SK-N-MC (cell line): ENCODE measurements around the gene INSL3.
"Not testable (repeated sequence)": the region's sequence is repeated elsewhere in the genome, so short reads cannot be mapped to it uniquely, and the experiment has no call there.

ENCODE experiments used
- DNase-seq: peaks from one replicate; pipeline ENCODE4 v3.0.0-alpha.2; 2011; ENCODE audit warnings: low read depth, low spot score
- H3K27ac ChIP-seq: fragments of 200-600 bp; sonication (generic); 2 replicates; pipeline ENCODE4 v1.5.1; 2016; ENCODE audit warnings: mixed run types
- H3K36me3 ChIP-seq: fragments of 200-600 bp; sonication (generic); 2 replicates; pipeline ENCODE4 v1.6.1; 2017; ENCODE audit warnings: antibody characterized with exemption, low read length, mixed read lengths; ENCODE audit not compliant: insufficient read depth
- H3K4me3 ChIP-seq: fragments of 200-600 bp; sonication (generic); 2 replicates; pipeline ENCODE4 v1.5.1; 2016
- H3K9ac ChIP-seq: fragments of 200-600 bp; sonication (generic); 2 replicates; pipeline ENCODE4 v1.8.0; 2017; ENCODE audit warnings: mixed run types, mixed read lengths; ENCODE audit not compliant: insufficient read length
- H3K9me3 ChIP-seq: fragments of 200-600 bp; sonication (generic); 2 replicates; pipeline ENCODE4 v1.6.1; 2017; ENCODE audit warnings: low read depth, mild to moderate bottlenecking, antibody characterized with exemption, low read length, moderate library complexity, mixed read lengths
- EZH2 ChIP-seq: fragments of 200-600 bp; sonication (generic); IDR thresholded peaks from one replicate; pipeline ENCODE4 v1.6.1; 2017; ENCODE audit warnings: antibody characterized with exemption
- FOXP2 ChIP-seq: optimal IDR thresholded peaks from 2 replicates; pipeline ENCODE3; 2011; ENCODE audit warnings: mild to moderate bottlenecking, moderate library complexity; ENCODE audit not compliant: insufficient read depth; ENCODE audit errors: extremely low read length, control extremely low read depth
- POLR2AphosphoS5 ChIP-seq: IDR thresholded peaks from 2 replicates; pipeline ENCODE4 v1.6.1; 2012; ENCODE audit warnings: mild to moderate bottlenecking, low read depth, low read length, borderline replicate concordance

The INSL3 gene

GRCh38 chr19:17795495-17795856 is 25.8 kb downstream of the INSL3 start:
- DNase-seq, result no peak
- H3K4me3 ChIP-seq, result no peak overlapping the region
- no peak overlapping the region for H3K9ac ChIP-seq
- TF ChIP-seq POLR2AphosphoS5, result no peak
- TF ChIP-seq EZH2, result no peak
- TF ChIP-seq FOXP2, result no peak
- no peaks in the 10 kb centered on the region for H3K9me3 ChIP-seq
- no peak overlapping the region for H3K27ac ChIP-seq
- H3K36me3 ChIP-seq, result no peaks in the 10 kb centered on the region

DNA sequence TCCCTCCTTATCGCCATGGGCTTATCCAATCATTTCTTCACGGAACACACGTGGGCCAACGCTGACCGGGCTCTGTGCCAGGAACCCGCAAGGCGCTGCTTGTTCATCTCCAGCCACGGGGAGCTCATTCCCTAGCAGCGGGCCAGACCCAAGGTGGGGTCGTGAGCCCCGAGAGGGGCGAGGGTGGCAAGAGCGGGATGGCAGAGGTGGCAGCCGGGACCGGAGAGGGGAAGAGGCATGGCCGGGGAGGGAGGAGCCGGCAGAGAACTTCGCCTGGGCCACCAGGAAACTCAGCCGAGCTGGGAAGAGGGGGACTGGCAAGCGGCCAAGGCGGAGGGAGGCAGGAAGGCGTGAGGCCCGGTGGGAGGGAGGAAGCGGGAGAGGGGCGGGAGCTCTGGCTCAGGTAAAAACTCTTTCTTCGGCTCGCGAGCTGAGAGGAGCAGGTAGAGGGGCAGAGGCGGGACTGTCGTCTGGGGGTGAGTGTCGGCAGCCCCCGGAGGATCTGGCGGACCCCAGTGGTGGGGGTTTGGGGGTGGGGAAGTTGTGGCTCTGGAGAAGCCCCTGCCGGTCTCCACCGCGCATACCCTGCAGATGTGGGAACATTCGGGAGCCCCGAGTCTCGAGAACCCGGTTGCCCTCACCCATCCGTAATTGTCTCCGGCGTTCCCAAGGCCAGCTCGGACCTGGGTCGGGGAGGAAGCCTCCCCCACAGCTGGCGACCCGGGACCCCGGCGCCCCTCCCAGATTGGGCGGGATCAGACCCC is 26.4 kb downstream of the INSL3 start, which contains the start of gene B3GNT3:
B3GNT3 (plus strand) TSS at position 408 of the 764 bp plus-strand sequence. CDS start 12,670 bp downstream, outside the sequence.
- Histone ChIP-seq H3K4me3 (peak within 1 kb of the TSS; percentile 54), H3K9ac (no peak within 1 kb of the TSS)

GRCh38 chr19:17794412-17794730 is 26.9 kb downstream of the INSL3 start:
- H3K4me3 ChIP-seq, result peak overlapping the region; percentile 54
- TF ChIP-seq EZH2 (no peak), POLR2AphosphoS5 (no peak), FOXP2 (no peak)

More for the DNA sequence above, 26.4 kb downstream of the INSL3 start, which contains the start of gene B3GNT3:
- TF ChIP-seq POLR2AphosphoS5, result no peak
- TF ChIP-seq EZH2, result no peak
- no peak for TF ChIP-seq FOXP2
- Histone ChIP-seq H3K9me3 (no peaks in the 10 kb centered on the region), H3K36me3 (no peaks in the 10 kb centered on the region), H3K27ac (no peak within 1 kb of the TSS)
- no peak for DNase-seq

GRCh38 chr19:17790059-17790780 is 31.1 kb downstream of the INSL3 start:
- no peak for TF ChIP-seq FOXP2
- no peak for TF ChIP-seq EZH2
- TF ChIP-seq POLR2AphosphoS5, result no peak
- Histone ChIP-seq H3K36me3 (no peaks in the 10 kb centered on the region), H3K9me3 (no peaks in the 10 kb centered on the region), H3K27ac (no peak overlapping the region), H3K4me3 (no peak overlapping the region), H3K9ac (no peak overlapping the region)
- no peak for DNase-seq

More at GRCh38 chr19:17794412-17794730, 26.9 kb downstream of the INSL3 start:
- Histone ChIP-seq H3K36me3 (no peaks in the 10 kb centered on the region), H3K9ac (no peak overlapping the region), H3K27ac (no peak overlapping the region), H3K9me3 (no peaks in the 10 kb centered on the region)
- DNase-seq, result no peak

GRCh38 chr19:17788632-17789031 is 32.7 kb downstream of the INSL3 start:
- Histone ChIP-seq H3K27ac (no peak overlapping the region), H3K9me3 (no peaks in the 10 kb centered on the region), H3K36me3 (no peaks in the 10 kb centered on the region), H3K4me3 (no peak overlapping the region), H3K9ac (no peak overlapping the region)
- TF ChIP-seq POLR2AphosphoS5 (no peak), EZH2 (no peak), FOXP2 (no peak)
- no peak for DNase-seq

DNA sequence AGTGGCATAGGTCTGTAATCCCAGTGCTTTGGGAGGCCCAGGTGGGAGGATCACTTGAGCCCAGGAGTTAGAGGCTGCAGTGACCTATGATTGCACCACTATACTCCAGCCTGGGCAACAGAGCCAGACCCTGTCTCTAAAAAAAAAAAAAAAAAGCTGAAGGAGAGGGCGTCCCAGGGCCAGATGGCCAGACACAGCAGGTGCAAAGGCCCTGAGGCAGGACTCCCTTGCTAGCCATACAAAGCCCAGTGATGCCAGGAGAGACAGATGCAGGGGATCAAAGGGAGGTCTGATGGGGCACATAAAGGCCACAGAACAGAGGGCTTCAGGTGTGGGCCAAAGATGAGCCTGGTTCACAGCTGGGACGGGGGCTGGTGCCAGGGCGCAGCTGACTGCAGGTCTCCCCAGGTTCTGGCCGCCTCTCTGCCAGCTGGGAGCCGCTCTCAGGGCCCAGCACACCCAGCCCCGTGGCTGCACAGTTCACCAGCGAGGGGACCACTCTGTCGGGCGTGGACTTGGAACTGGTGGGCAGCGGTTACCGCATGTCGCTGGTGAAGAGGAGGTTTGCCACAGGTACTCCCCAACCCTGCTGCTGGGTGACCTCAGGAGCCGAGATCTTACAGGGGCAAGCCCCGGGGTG is 33.9 kb downstream of the INSL3 start:
- no peaks in the 10 kb centered on the region for H3K9me3 ChIP-seq
- TF ChIP-seq EZH2 (no peak), FOXP2 (no peak), POLR2AphosphoS5 (no peak)
- H3K9ac ChIP-seq, result no peak overlapping the region
- H3K4me3 ChIP-seq, result no peak overlapping the region
- no peak for DNase-seq
- H3K27ac ChIP-seq, result no peak overlapping the region
- no peaks in the 10 kb centered on the region for H3K36me3 ChIP-seq

GRCh38 chr19:17784201-17785008 is 36.9 kb downstream of the INSL3 start:
- H3K9ac ChIP-seq, result no peak overlapping the region
- H3K36me3 ChIP-seq, result no peaks in the 10 kb centered on the region
- no peak overlapping the region for H3K27ac ChIP-seq
- no peaks in the 10 kb centered on the region for H3K9me3 ChIP-seq
- no peak for DNase-seq
- TF ChIP-seq POLR2AphosphoS5 (no peak), FOXP2 (no peak), EZH2 (no peak)
- H3K4me3 ChIP-seq, result no peak overlapping the region

DNA sequence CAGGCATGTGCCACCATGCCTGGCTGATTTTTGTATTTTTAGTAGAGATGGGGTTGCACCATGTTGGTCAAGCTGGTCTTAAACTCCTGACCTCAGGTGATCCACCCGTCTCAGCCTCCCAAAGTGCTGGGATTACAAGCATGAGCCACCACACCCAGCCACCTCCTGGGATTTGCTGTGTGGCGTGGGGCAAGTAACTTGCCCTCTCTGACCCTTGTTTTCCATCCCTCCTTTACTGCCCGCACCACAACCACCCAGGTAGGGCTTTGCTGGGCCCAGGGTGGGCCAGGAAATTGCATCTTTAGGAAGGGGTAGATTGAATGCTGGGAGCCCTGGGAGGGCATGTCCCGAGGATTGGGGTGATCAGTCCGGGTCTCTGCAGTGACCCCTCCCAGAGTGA is 37.6 kb downstream of the INSL3 start:
- not testable (repeated sequence) for H3K9me3 ChIP-seq, H3K36me3 ChIP-seq, DNase-seq, H3K4me3 ChIP-seq, H3K27ac ChIP-seq, H3K9ac ChIP-seq
